ENCODE results near the gene EIF5. TPM values are rescaled to one million over a fixed set of nuclear protein-coding genes. Genes with fewer than 3 reads are reported as not detected.
A peak's percentile ranks its signal among the peaks of the same experiment; 100 is the strongest.
"Not testable (repeated sequence)": the region's sequence is repeated elsewhere in the genome, so short reads cannot be mapped to it uniquely, and the experiment has no call there.

The EIF5 gene
- total RNA-seq, 1 donor from 2014 or later = 186 TPM

DNA sequence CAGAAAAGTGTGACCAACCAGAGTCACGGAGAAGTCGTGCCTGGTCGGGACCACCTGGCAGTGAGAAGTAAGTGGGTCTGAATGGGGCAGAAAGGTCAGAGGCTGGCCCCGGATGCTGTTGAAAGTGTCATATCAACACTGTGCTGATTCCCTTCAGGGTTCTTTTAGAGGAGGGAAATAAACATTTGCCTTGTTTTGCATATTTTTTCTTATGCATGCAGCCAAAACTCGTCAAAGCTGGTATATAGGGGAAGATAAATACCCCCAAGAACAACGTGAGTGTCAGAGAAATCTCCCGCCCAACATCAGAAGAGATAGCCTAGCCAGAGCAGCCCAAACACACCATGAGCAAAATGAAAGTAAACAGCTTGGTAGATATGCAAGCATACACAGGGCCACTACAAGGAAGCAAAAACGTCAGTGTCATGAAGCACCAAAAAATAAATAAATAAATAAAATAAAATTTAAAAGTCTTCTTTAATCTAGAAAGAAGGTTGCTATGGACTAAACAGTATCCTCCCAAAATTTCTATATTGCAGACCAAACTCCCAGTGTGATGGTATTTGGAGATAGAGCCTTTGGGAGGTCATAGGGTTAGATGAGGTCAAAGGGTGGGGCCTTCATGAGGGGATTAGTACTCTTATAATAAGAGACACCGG, 22.1 kb downstream of the EIF5 start:
- no peaks in the 10 kb centered on the region for H3K9me3 ChIP-seq
- no peaks in the 10 kb centered on the region for H3K36me3 ChIP-seq
- no peak overlapping the region for H3K4me3 ChIP-seq
- peaks cover 9% of the 10 kb centered on the region for H3K4me1 ChIP-seq
- intact Hi-C loops (cut with DNase I) = no loop called here
- DNase-seq (ENCODE audit: extremely low spot score in 2 of 2) = no peak
- TF ChIP-seq POLR2AphosphoS5 (IDR thresholded peaks at IDR 0.05; ENCODE audit: insufficient read depth in 1 of 2, low read depth in 1 of 2) (no peak), POLR2A (IDR thresholded peaks at IDR 0.05) (no peak)
- TF ChIP-seq, protein P1, sequence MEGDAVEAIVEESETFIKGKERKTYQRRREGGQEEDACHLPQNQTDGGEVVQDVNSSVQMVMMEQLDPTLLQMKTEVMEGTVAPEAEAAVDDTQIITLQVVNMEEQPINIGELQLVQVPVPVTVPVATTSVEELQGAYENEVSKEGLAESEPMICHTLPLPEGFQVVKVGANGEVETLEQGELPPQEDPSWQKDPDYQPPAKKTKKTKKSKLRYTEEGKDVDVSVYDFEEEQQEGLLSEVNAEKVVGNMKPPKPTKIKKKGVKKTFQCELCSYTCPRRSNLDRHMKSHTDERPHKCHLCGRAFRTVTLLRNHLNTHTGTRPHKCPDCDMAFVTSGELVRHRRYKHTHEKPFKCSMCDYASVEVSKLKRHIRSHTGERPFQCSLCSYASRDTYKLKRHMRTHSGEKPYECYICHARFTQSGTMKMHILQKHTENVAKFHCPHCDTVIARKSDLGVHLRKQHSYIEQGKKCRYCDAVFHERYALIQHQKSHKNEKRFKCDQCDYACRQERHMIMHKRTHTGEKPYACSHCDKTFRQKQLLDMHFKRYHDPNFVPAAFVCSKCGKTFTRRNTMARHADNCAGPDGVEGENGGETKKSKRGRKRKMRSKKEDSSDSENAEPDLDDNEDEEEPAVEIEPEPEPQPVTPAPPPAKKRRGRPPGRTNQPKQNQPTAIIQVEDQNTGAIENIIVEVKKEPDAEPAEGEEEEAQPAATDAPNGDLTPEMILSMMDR (IDR thresholded peaks at IDR 0.05) = no peak
- no peak overlapping the region for H3K27ac ChIP-seq
- no peaks in the 10 kb centered on the region for H3K27me3 ChIP-seq

DNA sequence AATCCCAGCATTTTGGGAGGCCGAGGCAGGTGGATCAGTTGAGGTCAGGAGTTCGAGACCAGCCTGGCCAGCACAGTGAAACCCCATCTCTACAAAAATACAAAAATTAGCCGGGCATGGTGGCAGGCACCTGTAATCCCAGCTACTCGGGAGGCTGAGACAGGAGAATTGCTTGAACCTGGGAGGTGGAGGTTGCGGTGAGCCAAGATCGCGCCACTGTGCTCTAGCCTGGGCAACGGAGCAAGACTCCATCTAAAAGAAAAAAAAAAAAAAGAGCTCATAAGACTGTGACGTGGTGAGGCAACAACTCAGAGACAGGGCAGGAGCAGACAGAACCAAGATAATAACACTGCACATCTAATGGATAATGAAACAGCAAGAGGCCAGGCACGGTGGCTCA, 23.5 kb downstream of the EIF5 start:
- H3K27ac ChIP-seq; H3K4me3 ChIP-seq; H3K9me3 ChIP-seq; H3K27me3 ChIP-seq; DNase-seq (ENCODE audit: extremely low spot score in 2 of 2); H3K4me1 ChIP-seq; H3K36me3 ChIP-seq; intact Hi-C loops (cut with DNase I): not testable (repeated sequence)

- H3K36me3 ChIP-seq = no peaks in the 10 kb centered on the region
- H3K4me3 ChIP-seq = no peak overlapping the region
- H3K27me3 ChIP-seq = no peaks in the 10 kb centered on the region
- H3K27ac ChIP-seq = no peak overlapping the region
- DNase-seq (ENCODE audit: extremely low spot score in 2 of 2) = no peak
- TF ChIP-seq POLR2AphosphoS5 (IDR thresholded peaks at IDR 0.05; ENCODE audit: insufficient read depth in 1 of 2, low read depth in 1 of 2) (no peak), POLR2A (IDR thresholded peaks at IDR 0.05) (no peak)
- TF ChIP-seq, protein P1 (IDR thresholded peaks at IDR 0.05) = no peak
- intact Hi-C loops (cut with DNase I) = no loop called here
- H3K4me1 ChIP-seq = peaks cover 9% of the 10 kb centered on the region
- peaks cover 4% of the 10 kb centered on the region for H3K9me3 ChIP-seq
Measured at GRCh38 chr14:103360548-103360947, 26.5 kb downstream of the EIF5 start.

DNA sequence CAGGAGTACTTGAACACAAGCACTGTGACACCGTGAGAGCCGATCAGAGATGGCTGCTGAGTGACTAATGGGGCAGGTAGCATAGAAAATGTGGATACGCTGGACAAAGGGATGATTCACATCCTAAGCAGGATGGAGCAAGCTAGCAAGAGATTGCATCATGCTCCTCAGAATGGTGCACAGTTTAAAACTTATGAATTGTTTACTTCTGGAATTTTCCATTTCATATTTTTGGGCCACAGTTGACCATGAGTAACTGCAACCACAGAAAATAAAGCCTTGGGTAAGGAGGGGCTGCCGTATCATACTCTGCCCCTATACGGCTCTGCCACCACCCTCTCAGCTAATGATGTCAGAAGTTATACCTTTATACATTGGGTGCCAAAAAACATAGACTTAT, 27.8 kb downstream of the EIF5 start:
- Histone ChIP-seq H3K36me3 (no peaks in the 10 kb centered on the region), H3K4me3 (no peak overlapping the region), H3K27me3 (no peaks in the 10 kb centered on the region), H3K4me1 (no peaks in the 10 kb centered on the region), H3K27ac (peak overlapping the region; percentile 10), H3K9me3 (peaks cover 4% of the 10 kb centered on the region)
- DNase-seq (ENCODE audit: extremely low spot score in 2 of 2) = no peak
- intact Hi-C loops (cut with DNase I) = no loop called here
- TF ChIP-seq, protein P1 (IDR thresholded peaks at IDR 0.05) = no peak
- TF ChIP-seq POLR2AphosphoS5 (IDR thresholded peaks at IDR 0.05; ENCODE audit: insufficient read depth in 1 of 2, low read depth in 1 of 2) = peak in 1 of 2 donors; percentile 78
- TF ChIP-seq POLR2A (IDR thresholded peaks at IDR 0.05) = no peak

DNA sequence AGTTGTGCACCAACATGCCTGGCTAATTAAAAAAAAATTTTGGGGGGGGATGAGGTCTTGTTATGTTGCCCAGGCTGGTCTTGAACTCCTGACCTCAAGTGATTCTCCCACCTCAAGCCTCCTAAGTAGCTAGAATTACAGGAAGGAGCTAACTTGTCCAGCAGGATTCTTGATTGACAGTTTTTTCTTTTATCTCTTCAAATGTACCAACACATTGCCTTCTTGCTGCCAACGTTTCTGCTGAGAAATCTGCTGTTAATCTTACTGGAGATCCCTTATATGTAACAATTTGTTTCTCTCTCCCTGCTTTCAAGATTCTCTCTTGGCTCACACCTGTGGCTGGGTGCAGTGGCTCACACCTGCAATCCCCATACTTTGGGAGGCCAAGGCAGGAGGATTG, 28.7 kb downstream of the EIF5 start:
- Histone ChIP-seq H3K27me3 (no peaks in the 10 kb centered on the region), H3K4me3 (no peak overlapping the region), H3K36me3 (no peaks in the 10 kb centered on the region), H3K27ac (no peak overlapping the region), H3K9me3 (peaks cover 4% of the 10 kb centered on the region), H3K4me1 (no peaks in the 10 kb centered on the region)
- DNase-seq (ENCODE audit: extremely low spot score in 2 of 2) = no peak
- TF ChIP-seq, protein P1 (IDR thresholded peaks at IDR 0.05) = no peak
- TF ChIP-seq POLR2A (IDR thresholded peaks at IDR 0.05) = no peak
- TF ChIP-seq POLR2AphosphoS5 (IDR thresholded peaks at IDR 0.05; ENCODE audit: insufficient read depth in 1 of 2, low read depth in 1 of 2) = no peak
- intact Hi-C loops (cut with DNase I) = no loop called here
